GM04504 (cell line): ENCODE results near the gene PRR20G.
"Not testable (repeated sequence)": the region's sequence is repeated elsewhere in the genome, so short reads cannot be mapped to it uniquely, and the experiment has no call there.

Experiments used
- DNase-seq: peaks from one replicate; pipeline ENCODE4 v3.0.0-alpha.2; 2012; ENCODE audit warnings: low read depth

The PRR20G gene

GRCh38 chr3:127287840-127288239, at the start of gene PRR20G:
PRR20G (minus strand) TSS chr3:127288046; CDS start chr3:127287365, 681 bp downstream.
- DNase-seq = no peak

GRCh38 chr3:127337001-127337400, 49.2 kb upstream of the PRR20G start:
- DNase-seq = no peak

- no peak for DNase-seq
Measured at GRCh38 chr3:127336101-127336500, 48.3 kb upstream of the PRR20G start.

- DNase-seq = no peak
Measured at GRCh38 chr3:127330385-127330784, 42.5 kb upstream of the PRR20G start.

GRCh38 chr3:127329631-127330285, 41.9 kb upstream of the PRR20G start:
- no peak for DNase-seq

- DNase-seq = no peak
Measured at GRCh38 chr3:127328421-127328820, 40.6 kb upstream of the PRR20G start.

GRCh38 chr3:127326341-127326740, 38.5 kb upstream of the PRR20G start:
- DNase-seq = no peak

GRCh38 chr3:127325629-127325961, 37.7 kb upstream of the PRR20G start:
- no peak for DNase-seq

GRCh38 chr3:127324913-127325628, 37.2 kb upstream of the PRR20G start:
- no peak for DNase-seq

GRCh38 chr3:127324076-127324475, 36.2 kb upstream of the PRR20G start:
- no peak for DNase-seq

- DNase-seq = no peak
Measured at GRCh38 chr3:127323581-127323980, 35.7 kb upstream of the PRR20G start.

- no peak for DNase-seq
Measured at GRCh38 chr3:127321371-127321770, 33.5 kb upstream of the PRR20G start.

- no peak for DNase-seq
Measured at GRCh38 chr3:127320529-127321121, 32.8 kb upstream of the PRR20G start.

- no peak for DNase-seq
Measured at GRCh38 chr3:127316685-127317084, 28.8 kb upstream of the PRR20G start.

- no peak for DNase-seq
Measured at GRCh38 chr3:127312818-127313217, 25.0 kb upstream of the PRR20G start.

GRCh38 chr3:127308821-127309220, 21.0 kb upstream of the PRR20G start:
- not testable (repeated sequence) for DNase-seq

GRCh38 chr3:127307916-127308315, 20.1 kb upstream of the PRR20G start:
- DNase-seq = no peak

- DNase-seq = no peak
Measured at GRCh38 chr3:127307112-127307835, 19.4 kb upstream of the PRR20G start.

GRCh38 chr3:127306361-127307111, 18.7 kb upstream of the PRR20G start:
- DNase-seq = no peak

GRCh38 chr3:127305499-127306060, 17.7 kb upstream of the PRR20G start:
- no peak for DNase-seq

GRCh38 chr3:127304121-127304744, 16.4 kb upstream of the PRR20G start:
- DNase-seq = no peak
